Measurements from ENCODE around the gene ST6GALNAC5. TPM values are rescaled to one million over a fixed set of nuclear protein-coding genes. Genes with fewer than 3 reads are reported as not detected.

The ST6GALNAC5 gene
- total RNA-seq, 4 donors from 2014 or later, result 0.16 TPM; not detected in 3

GRCh38 chr1:77014073-77014788 is 147.0 kb downstream of the ST6GALNAC5 start:
- no peaks in the 10 kb centered on the region for H3K27me3 ChIP-seq
- TF ChIP-seq CTCF (IDR thresholded peaks at IDR 0.05 in 4 of 5, conservative IDR thresholded peaks at IDR 0.05 in 1 of 5) (no peak), POLR2A (IDR thresholded peaks at IDR 0.05) (no peak)
- no peak overlapping the region for H3K4me3 ChIP-seq
- no peaks in the 10 kb centered on the region for H3K9me3 ChIP-seq
- H3K4me1 ChIP-seq, result no peaks in the 10 kb centered on the region
- H3K27ac ChIP-seq, result no peak overlapping the region
- intact Hi-C loops (cut with DNase I; ENCODE audit: low total_unique reads) (no loop called here), in situ Hi-C loops (cut with MboI; ENCODE audit: low sequenced_read_pairs in 4 of 4) (no loop called here)
- no peak for DNase-seq
- H3K36me3 ChIP-seq, result no peaks in the 10 kb centered on the region
- no peak for ATAC-seq

GRCh38 chr1:77015748-77016341 is 148.6 kb downstream of the ST6GALNAC5 start:
- in situ Hi-C loops (cut with MboI; ENCODE audit: low sequenced_read_pairs in 4 of 4), result no loop called here
- no peaks in the 10 kb centered on the region for H3K27me3 ChIP-seq
- DNase-seq (no peak), ATAC-seq (no peak)
- intact Hi-C loops (cut with DNase I; ENCODE audit: low total_unique reads), result no loop called here
- no peak overlapping the region for H3K4me3 ChIP-seq
- no peaks in the 10 kb centered on the region for H3K9me3 ChIP-seq
- H3K4me1 ChIP-seq, result no peaks in the 10 kb centered on the region
- no peaks in the 10 kb centered on the region for H3K36me3 ChIP-seq
- TF ChIP-seq POLR2A (IDR thresholded peaks at IDR 0.05), result no peak
- no peak for TF ChIP-seq CTCF (IDR thresholded peaks at IDR 0.05 in 4 of 5, conservative IDR thresholded peaks at IDR 0.05 in 1 of 5)
- H3K27ac ChIP-seq, result no peak overlapping the region

- Histone ChIP-seq H3K4me3 (no peak overlapping the region), H3K4me1 (no peaks in the 10 kb centered on the region), H3K36me3 (no peaks in the 10 kb centered on the region), H3K9me3 (no peaks in the 10 kb centered on the region), H3K27ac (no peak overlapping the region), H3K27me3 (no peaks in the 10 kb centered on the region)
- DNase-seq (no peak), ATAC-seq (no peak)
- intact Hi-C loops (cut with DNase I; ENCODE audit: low total_unique reads) (no loop called here), in situ Hi-C loops (cut with MboI; ENCODE audit: low sequenced_read_pairs in 4 of 4) (no loop called here)
- TF ChIP-seq POLR2A (IDR thresholded peaks at IDR 0.05), result no peak
- no peak for TF ChIP-seq CTCF (IDR thresholded peaks at IDR 0.05 in 4 of 5, conservative IDR thresholded peaks at IDR 0.05 in 1 of 5)
Measured at GRCh38 chr1:77016386-77016985, 149.2 kb downstream of the ST6GALNAC5 start.

- no peaks in the 10 kb centered on the region for H3K27me3 ChIP-seq
- no peaks in the 10 kb centered on the region for H3K36me3 ChIP-seq
- H3K4me3 ChIP-seq, result no peak overlapping the region
- H3K27ac ChIP-seq, result no peak overlapping the region
- DNase-seq (no peak), ATAC-seq (no peak)
- TF ChIP-seq CTCF (IDR thresholded peaks at IDR 0.05 in 4 of 5, conservative IDR thresholded peaks at IDR 0.05 in 1 of 5) (no peak), POLR2A (IDR thresholded peaks at IDR 0.05) (no peak)
- no peaks in the 10 kb centered on the region for H3K4me1 ChIP-seq
- H3K9me3 ChIP-seq, result no peaks in the 10 kb centered on the region
- intact Hi-C loops (cut with DNase I; ENCODE audit: low total_unique reads) (no loop called here), in situ Hi-C loops (cut with MboI; ENCODE audit: low sequenced_read_pairs in 4 of 4) (no loop called here)
Measured at GRCh38 chr1:77018311-77018710, 151.0 kb downstream of the ST6GALNAC5 start.

All from gastrocnemius medialis (tissue), 4 donors.